CD14-positive monocyte (primary cell): ENCODE measurements around the gene TEPSIN. TPM values are rescaled to one million over a fixed set of nuclear protein-coding genes. Genes with fewer than 3 reads are reported as not detected.

ENCODE experiments used
- DNase-seq, 3 donors: peaks; one replicate each; pipeline ENCODE4 v3.0.0-alpha.2; 2011 to 2022
- H2AFZ ChIP-seq: 2 replicates; pipeline ENCODE4 v1.6.0; 2012; ENCODE audit warnings: mild to moderate bottlenecking, low read depth, low read length, inconsistent platforms; ENCODE audit not compliant: insufficient read depth, poor library complexity, severe bottlenecking
- H3K27ac ChIP-seq, 2 donors: 1 replicate in 1 of 2; 2 replicates in 1 of 2; pipeline ENCODE4 v1.5.1; 2012 to 2013; ENCODE audit warnings: low read length in 2 of 2, control low read depth in 1 of 2, inconsistent platforms in 1 of 2, low read depth in 1 of 2, mild to moderate bottlenecking in 1 of 2
- H3K27me3 ChIP-seq, 2 donors: one replicate each; pipeline versions ENCODE4 v1.6.0 to v1.6.1; 2011 to 2013; ENCODE audit warnings: low read length in 2 of 2; ENCODE audit not compliant: control insufficient read depth in 2 of 2, insufficient read depth in 2 of 2
- H3K36me3 ChIP-seq, 2 donors: replicated peaks in 1 of 2; 1 replicate in 1 of 2; 2 replicates in 1 of 2; pipeline versions ENCODE4 v1.5.1 to v1.6.1; 2012 to 2013; ENCODE audit warnings: low read length in 2 of 2, control low read depth in 1 of 2, inconsistent platforms in 1 of 2, mild to moderate bottlenecking in 1 of 2; ENCODE audit not compliant: insufficient read depth in 2 of 2, control insufficient read depth in 1 of 2
- H3K4me1 ChIP-seq, 2 donors: 1 replicate in 1 of 2; 2 replicates in 1 of 2; pipeline versions ENCODE4 v1.5.1 to v1.6.1; 2012 to 2013; ENCODE audit warnings: low read length in 2 of 2, control low read depth in 1 of 2, inconsistent platforms in 1 of 2, mild to moderate bottlenecking in 1 of 2, moderate library complexity in 1 of 2; ENCODE audit not compliant: insufficient read depth in 2 of 2, control insufficient read depth in 1 of 2
- H3K4me2 ChIP-seq: replicated peaks from 2 replicates; pipeline ENCODE3; 2012; ENCODE audit warnings: low read length, moderate library complexity, mild to moderate bottlenecking; ENCODE audit not compliant: poor library complexity, severe bottlenecking; ENCODE audit errors: extremely low read depth
- H3K4me3 ChIP-seq, 3 experiments: fragments of 200-600 bp in 1 of 3; sonication (generic) in 1 of 3; replicated peaks in 1 of 3; 1 replicate in 2 of 3; 2 replicates in 1 of 3; pipeline ENCODE4 v1.5.1; 2011 to 2013; ENCODE audit warnings: low read length in 3 of 3, mild to moderate bottlenecking in 3 of 3, control low read depth in 2 of 3, low read depth in 2 of 3, inconsistent platforms in 1 of 3, moderate library complexity in 1 of 3
- H3K79me2 ChIP-seq: 2 replicates; pipeline ENCODE4 v1.6.0; 2012; ENCODE audit warnings: mild to moderate bottlenecking, control low read depth, inconsistent platforms, low read length, moderate library complexity; ENCODE audit not compliant: insufficient read depth
- H3K9ac ChIP-seq: 2 replicates; pipeline ENCODE4 v1.6.0; 2017; ENCODE audit warnings: low read length, mild to moderate bottlenecking; ENCODE audit not compliant: insufficient read depth, poor library complexity, severe bottlenecking
- H3K9me3 ChIP-seq, 2 donors: replicated peaks in 1 of 2; 1 replicate in 1 of 2; 2 replicates in 1 of 2; pipeline versions ENCODE4 v1.5.1 to v1.6.1; 2012 to 2013; ENCODE audit warnings: low read length in 2 of 2, control low read depth in 1 of 2; ENCODE audit not compliant: control insufficient read depth in 1 of 2, insufficient read depth in 1 of 2
- H4K20me1 ChIP-seq: 2 replicates; pipeline ENCODE4 v1.6.0; 2012; ENCODE audit warnings: mild to moderate bottlenecking, low read length, control low read depth, moderate library complexity; ENCODE audit not compliant: insufficient read depth
- H3K27ac Mint-ChIP-seq, 7 donors: one replicate each; pipeline ENCODE4 v1.8.0; 2020; ENCODE audit warnings: mild to moderate bottlenecking in 7 of 7, mixed read lengths in 7 of 7, moderate library complexity in 6 of 7, inconsistent platforms in 2 of 7
- H3K27me3 Mint-ChIP-seq, 3 donors: one replicate each; pipeline ENCODE4 v1.8.0; 2021 to 2022; ENCODE audit warnings: low read depth in 3 of 3, mild to moderate bottlenecking in 3 of 3, mixed read lengths in 3 of 3, moderate library complexity in 3 of 3, inconsistent platforms in 1 of 3
- H3K36me3 Mint-ChIP-seq, 2 donors: one replicate each; pipeline ENCODE4 v1.8.0; 2020; ENCODE audit warnings: mixed read lengths in 2 of 2, inconsistent platforms in 1 of 2, mild to moderate bottlenecking in 1 of 2
- H3K4me1 Mint-ChIP-seq: one replicate; pipeline ENCODE4 v1.8.0; 2020; ENCODE audit warnings: mild to moderate bottlenecking, mixed read lengths
- H3K4me3 Mint-ChIP-seq, 2 donors: one replicate each; pipeline ENCODE4 v1.8.0; 2020; ENCODE audit warnings: mild to moderate bottlenecking in 2 of 2, mixed read lengths in 2 of 2, moderate library complexity in 1 of 2
- H3K9me3 Mint-ChIP-seq, 7 donors: one replicate each; pipeline ENCODE4 v1.8.0; 2020 to 2022; ENCODE audit warnings: mixed read lengths in 7 of 7, mild to moderate bottlenecking in 6 of 7, moderate library complexity in 6 of 7, inconsistent platforms in 2 of 7
- WGBS: methylation state at CpG from one replicate; pipeline ENCODE4 v1.1.5; 2013; ENCODE audit warnings: missing lambda C conversion rate; ENCODE audit not compliant: insufficient coverage; 5-methylcytosine and 5-hydroxymethylcytosine counted together
- intact Hi-C, 2 donors: fragments of 100-400 bp; cut with micrococcal nuclease; formaldehyde crosslinking; loops; one replicate each; pipeline versions ENCODE4 v1.15.0 to v1.15.1; 2023
- polyA plus RNA-seq, 3 donors: library from polyadenylated mRNA; depleted of rRNA in 1 of 3; unstranded in 2 of 3; stranded (reverse) in 1 of 3; fragments of 300-500 nt in 2 of 3; fragments of >200 nt in 1 of 3; fragmentation: Illumina TruSeq in 2 of 3; gene quantifications; 1 replicate in 2 of 3; 2 replicates in 1 of 3; pipeline ENCODE4 v1.2.3, GENCODE V29; 2012 to 2021
- TF ChIP-seq, protein P1 (sequence below): fragments of 200-600 bp; IDR thresholded peaks from one replicate; pipeline ENCODE4 v1.8.0; 2022; ENCODE audit warnings: antibody characterized with exemption, mild to moderate bottlenecking

TEPSIN gene
- polyA plus RNA-seq, 3 donors, result 3.4 to 136 (median 4.5) TPM

DNA sequence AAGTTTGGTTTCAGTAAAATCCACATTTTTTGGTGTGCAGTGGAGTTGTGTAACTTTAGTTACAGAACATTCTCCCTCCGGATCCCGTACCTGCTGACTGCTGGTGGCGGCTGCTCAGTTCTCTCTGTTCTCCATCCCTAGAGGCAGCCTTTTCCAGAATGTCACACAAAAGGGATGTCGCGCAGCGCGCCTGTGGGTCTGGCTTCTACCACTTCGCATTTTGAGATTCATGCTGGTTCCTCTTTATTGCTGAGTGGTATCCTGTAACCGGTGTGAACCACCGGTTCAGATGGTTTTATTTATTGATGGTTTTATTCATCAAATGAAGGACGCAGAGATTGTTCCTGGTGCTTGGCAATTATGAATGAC is 15.1 kb downstream of the TEPSIN start:
- H3K4me1 Mint-ChIP-seq, result peaks cover 39% of the 10 kb centered on the region
- Histone ChIP-seq H3K4me1 (peaks cover 38 to 48% of the 10 kb centered on the region in 2 donors), H3K36me3 (peaks cover 3 to 5% of the 10 kb centered on the region in 2 donors), H3K27me3 (no peaks in the 10 kb centered on the region), H3K4me2 (peak overlapping the region; percentile 99), H3K27ac (peak overlapping the region; percentile 30 to 64), H3K9ac (peak overlapping the region; percentile 33), H3K79me2 (peaks cover 4% of the 10 kb centered on the region), H4K20me1 (no peaks in the 10 kb centered on the region), H3K4me3 (peak overlapping the region; percentile 21 to 86 (median 42)), H2AFZ (peak overlapping the region; percentile 71), H3K9me3 (no peaks in the 10 kb centered on the region)
- peak overlapping the region; percentile 78 to 92 for H3K4me3 Mint-ChIP-seq
- H3K36me3 Mint-ChIP-seq, result peaks cover 5 to 15% of the 10 kb centered on the region in 2 donors
- intact Hi-C loops, result loop anchor here (1.0 to 10.0 kb wide), 4 partner anchors 15 to 189 kb away; partner anchors contain the start of genes NDUFAF8 (in 2 of the 2), TEPSIN (in 2 of the 2) and BAIAP2 (in 1 of the 2)
- peaks cover 0 to 3% (median 0%) of the 10 kb centered on the region in 3 donors for H3K27me3 Mint-ChIP-seq
- DNase-seq, result peak; percentile 53 to 67 (median 59)
- peak overlapping the region; percentile 70 to 91 (median 86) for H3K27ac Mint-ChIP-seq
- TF ChIP-seq, protein P1, sequence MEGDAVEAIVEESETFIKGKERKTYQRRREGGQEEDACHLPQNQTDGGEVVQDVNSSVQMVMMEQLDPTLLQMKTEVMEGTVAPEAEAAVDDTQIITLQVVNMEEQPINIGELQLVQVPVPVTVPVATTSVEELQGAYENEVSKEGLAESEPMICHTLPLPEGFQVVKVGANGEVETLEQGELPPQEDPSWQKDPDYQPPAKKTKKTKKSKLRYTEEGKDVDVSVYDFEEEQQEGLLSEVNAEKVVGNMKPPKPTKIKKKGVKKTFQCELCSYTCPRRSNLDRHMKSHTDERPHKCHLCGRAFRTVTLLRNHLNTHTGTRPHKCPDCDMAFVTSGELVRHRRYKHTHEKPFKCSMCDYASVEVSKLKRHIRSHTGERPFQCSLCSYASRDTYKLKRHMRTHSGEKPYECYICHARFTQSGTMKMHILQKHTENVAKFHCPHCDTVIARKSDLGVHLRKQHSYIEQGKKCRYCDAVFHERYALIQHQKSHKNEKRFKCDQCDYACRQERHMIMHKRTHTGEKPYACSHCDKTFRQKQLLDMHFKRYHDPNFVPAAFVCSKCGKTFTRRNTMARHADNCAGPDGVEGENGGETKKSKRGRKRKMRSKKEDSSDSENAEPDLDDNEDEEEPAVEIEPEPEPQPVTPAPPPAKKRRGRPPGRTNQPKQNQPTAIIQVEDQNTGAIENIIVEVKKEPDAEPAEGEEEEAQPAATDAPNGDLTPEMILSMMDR, result no peak
- 0% methylated on average over 6 of the region's 11 CpGs for WGBS
- peaks cover 0 to 2% (median 0%) of the 10 kb centered on the region in 7 donors for H3K9me3 Mint-ChIP-seq

DNA sequence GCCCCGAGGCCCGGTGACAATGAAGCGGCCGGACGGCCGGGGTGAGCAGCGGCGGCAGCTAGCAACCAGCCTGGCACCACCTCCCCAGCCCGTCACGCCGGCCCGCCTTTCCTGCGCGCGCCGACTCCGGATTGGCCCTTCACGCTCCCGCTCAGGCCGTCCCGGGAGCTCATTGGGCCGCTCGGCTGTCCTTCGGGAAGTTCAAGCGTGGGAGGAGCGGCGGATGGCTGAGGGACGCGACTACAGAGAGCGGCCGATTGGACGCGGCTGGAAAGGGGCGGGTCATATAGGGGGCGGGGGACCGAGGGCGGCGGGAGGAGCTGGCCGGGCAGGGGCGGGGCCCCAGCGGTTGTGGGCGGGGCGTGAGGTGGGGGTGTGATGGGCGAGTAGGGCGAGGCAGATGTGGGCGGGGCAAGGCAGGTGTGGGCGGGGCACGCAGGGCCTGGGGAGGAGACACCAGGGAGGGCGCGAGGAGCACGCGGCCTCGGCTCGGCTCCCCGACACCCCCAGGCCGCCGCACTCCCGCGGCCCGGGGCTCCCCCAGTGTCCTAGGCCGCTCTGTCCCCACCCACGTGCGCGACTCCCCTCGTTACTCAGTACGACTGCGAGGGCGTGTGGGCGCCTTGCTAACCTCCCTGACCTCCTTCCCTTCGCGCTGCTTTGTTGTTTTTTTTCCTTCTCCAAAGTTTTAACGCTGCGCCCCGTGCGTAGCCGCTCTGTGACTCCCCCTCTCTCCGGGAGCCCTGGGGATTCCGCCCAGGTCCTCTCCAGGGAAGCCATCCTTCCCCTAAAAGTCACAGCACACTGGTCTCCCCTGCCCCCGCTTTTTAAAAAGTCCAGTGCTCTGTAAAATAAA is 15.7 kb downstream of the TEPSIN start, which contains the start of gene CEP131:
TSS of gene CEP131 (minus strand) at position 60 of the 856 bp plus-strand sequence. CDS start 2,909 bp downstream, outside the sequence.
- Histone ChIP-seq H3K27me3 (no peaks in the 10 kb centered on the region), H3K9ac (peak within 1 kb of the TSS; percentile 76), H3K4me3 (peak within 1 kb of the TSS; percentile 43 to 86 (median 48)), H2AFZ (peak within 1 kb of the TSS; percentile 92), H3K27ac (peak within 1 kb of the TSS; percentile 30 to 76), H3K4me2 (peak within 1 kb of the TSS; percentile 99), H3K4me1 (peaks cover 31 to 42% of the 10 kb centered on the region in 2 donors), H3K79me2 (peaks cover 4% of the 10 kb centered on the region), H3K9me3 (no peaks in the 10 kb centered on the region), H3K36me3 (peaks cover 4 to 5% of the 10 kb centered on the region in 2 donors), H4K20me1 (no peaks in the 10 kb centered on the region)
- Mint-ChIP-seq H3K4me1 (peaks cover 32% of the 10 kb centered on the region), H3K36me3 (peaks cover 6 to 15% of the 10 kb centered on the region in 2 donors), H3K9me3 (peaks cover 0 to 2% (median 0%) of the 10 kb centered on the region in 7 donors), H3K27ac (peak within 1 kb of the TSS; percentile 70 to 91 (median 86)), H3K4me3 (peak within 1 kb of the TSS; percentile 78 to 92), H3K27me3 (peaks cover 0 to 4% (median 0%) of the 10 kb centered on the region in 3 donors)
- intact Hi-C loops, result loop anchor here (1.0 to 10.0 kb wide), 4 partner anchors 16 to 188 kb away; partner anchors contain the start of genes NDUFAF8 (in 2 of the 2), TEPSIN (in 2 of the 2) and BAIAP2 (in 1 of the 2)
- WGBS, result under 1% methylated on average over 64 of the region's 79 CpGs
- DNase-seq, result peak; percentile 97 to 98 (median 98)
- TF ChIP-seq, protein P1, result no peak
